Epithelial cell of proximal tubule (primary cell): ENCODE measurements around the gene FHIT. TPM values are rescaled to one million over a fixed set of nuclear protein-coding genes. Genes with fewer than 3 reads are reported as not detected.

Experiments
- DNase-seq: peaks from one replicate; pipeline ENCODE4 v3.0.0-alpha.2; 2011; ENCODE audit warnings: low read depth
- H3K4me3 ChIP-seq: 2 replicates; pipeline ENCODE4 v1.5.1; 2011; ENCODE audit warnings: low read depth, mild to moderate bottlenecking, low read length
- CTCF ChIP-seq: conservative IDR thresholded peaks from 2 replicates; pipeline ENCODE4 v1.5.1; 2012; ENCODE audit warnings: low read depth, mild to moderate bottlenecking, low read length
- total RNA-seq: library from RNA; depleted of rRNA; stranded (reverse); fragments of >200 nt; gene quantifications from 2 replicates; pipeline ENCODE4 v1.2.3, GENCODE V29; 2015

FHIT gene
- total RNA-seq, 1 donor from 2014 or later = 3.7 TPM

- H3K4me3 ChIP-seq = no peak overlapping the region
Measured at GRCh38 chr3:60469481-60469880, 781.8 kb downstream of the FHIT start.

GRCh38 chr3:60463685-60464084, 787.6 kb downstream of the FHIT start:
- TF ChIP-seq CTCF = no peak
- DNase-seq = no peak

More at GRCh38 chr3:60469481-60469880, 781.8 kb downstream of the FHIT start:
- TF ChIP-seq CTCF = no peak
- DNase-seq = no peak

GRCh38 chr3:60461267-60461666, 790.0 kb downstream of the FHIT start:
- DNase-seq = no peak
- no peak for TF ChIP-seq CTCF
- no peak overlapping the region for H3K4me3 ChIP-seq

More at GRCh38 chr3:60463685-60464084, 787.6 kb downstream of the FHIT start:
- no peak overlapping the region for H3K4me3 ChIP-seq

- TF ChIP-seq CTCF = no peak
- no peak overlapping the region for H3K4me3 ChIP-seq
- DNase-seq = no peak
Measured at GRCh38 chr3:60456180-60456579, 795.1 kb downstream of the FHIT start.

GRCh38 chr3:60453326-60453725, 797.9 kb downstream of the FHIT start:
- no peak for TF ChIP-seq CTCF
- no peak for DNase-seq
- no peak overlapping the region for H3K4me3 ChIP-seq

- no peak for DNase-seq
- H3K4me3 ChIP-seq = no peak overlapping the region
- no peak for TF ChIP-seq CTCF
Measured at GRCh38 chr3:60448696-60449095, 802.6 kb downstream of the FHIT start.

- TF ChIP-seq CTCF = no peak
- DNase-seq = no peak
- H3K4me3 ChIP-seq = no peak overlapping the region
Measured at GRCh38 chr3:60445446-60445845, 805.8 kb downstream of the FHIT start.
